NCI-H69 (cell line): ENCODE data around the gene PRSS1.
"Not testable (repeated sequence)": the region's sequence is repeated elsewhere in the genome, so short reads cannot be mapped to it uniquely, and the experiment has no call there.

Experiments
- DNase-seq: peaks from one replicate; lab custom pipeline; 2025; lab: John Stamatoyannopoulos, UW

Gene PRSS1

DNA sequence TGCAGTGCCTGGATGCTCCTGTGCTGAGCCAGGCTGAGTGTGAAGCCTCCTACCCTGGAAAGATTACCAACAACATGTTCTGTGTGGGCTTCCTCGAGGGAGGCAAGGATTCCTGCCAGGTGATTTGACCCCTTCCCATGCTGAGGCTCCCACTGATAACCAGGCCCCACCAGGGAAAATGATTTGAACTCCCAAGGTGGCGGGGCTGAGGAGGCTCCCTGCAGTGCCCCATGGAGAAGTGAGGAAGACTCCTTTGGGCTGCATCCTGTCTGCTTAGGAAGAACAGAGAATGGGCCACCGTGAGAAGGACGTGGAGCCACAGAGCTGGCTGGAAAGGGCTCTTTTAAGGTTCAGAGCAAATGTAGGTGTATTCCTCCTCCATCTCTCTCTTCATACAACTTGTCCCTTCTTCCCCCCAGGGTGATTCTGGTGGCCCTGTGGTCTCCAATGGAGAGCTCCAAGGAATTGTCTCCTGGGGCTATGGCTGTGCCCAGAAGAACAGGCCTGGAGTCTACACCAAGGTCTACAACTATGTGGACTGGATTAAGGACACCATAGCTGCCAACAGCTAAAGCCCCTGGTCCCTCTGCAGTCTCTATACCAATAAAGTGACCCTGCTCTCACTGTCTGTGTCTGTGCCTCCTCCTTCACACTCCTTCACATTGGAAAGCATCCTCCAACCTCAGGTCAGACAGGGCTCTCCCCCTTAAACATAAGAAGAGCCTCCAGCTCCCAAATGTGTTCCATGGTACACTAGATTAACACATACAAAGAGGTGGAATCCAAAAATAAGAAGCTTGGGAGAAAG is 24.9 kb downstream of the PRSS1 start:
- no peak for DNase-seq

DNA sequence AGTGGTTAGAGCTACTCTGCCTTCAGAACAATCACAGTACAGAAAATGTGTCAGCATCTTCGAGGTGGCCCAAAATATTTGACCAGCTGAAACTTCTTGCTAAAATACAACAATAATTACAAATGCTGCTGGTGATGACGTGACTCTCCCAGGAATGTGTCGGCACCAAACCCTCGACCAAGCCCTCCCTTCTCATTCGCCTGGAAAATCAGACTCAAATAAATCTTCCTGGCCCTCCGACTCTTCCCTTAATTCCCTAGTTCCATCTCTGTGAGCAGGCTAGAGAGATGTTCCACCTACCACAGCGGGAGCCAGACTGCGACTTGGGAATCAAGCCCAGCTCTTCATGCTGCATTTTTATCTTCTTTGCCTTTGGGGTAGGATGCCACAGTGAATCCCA is 25.6 kb downstream of the PRSS1 start:
- no peak for DNase-seq

DNA sequence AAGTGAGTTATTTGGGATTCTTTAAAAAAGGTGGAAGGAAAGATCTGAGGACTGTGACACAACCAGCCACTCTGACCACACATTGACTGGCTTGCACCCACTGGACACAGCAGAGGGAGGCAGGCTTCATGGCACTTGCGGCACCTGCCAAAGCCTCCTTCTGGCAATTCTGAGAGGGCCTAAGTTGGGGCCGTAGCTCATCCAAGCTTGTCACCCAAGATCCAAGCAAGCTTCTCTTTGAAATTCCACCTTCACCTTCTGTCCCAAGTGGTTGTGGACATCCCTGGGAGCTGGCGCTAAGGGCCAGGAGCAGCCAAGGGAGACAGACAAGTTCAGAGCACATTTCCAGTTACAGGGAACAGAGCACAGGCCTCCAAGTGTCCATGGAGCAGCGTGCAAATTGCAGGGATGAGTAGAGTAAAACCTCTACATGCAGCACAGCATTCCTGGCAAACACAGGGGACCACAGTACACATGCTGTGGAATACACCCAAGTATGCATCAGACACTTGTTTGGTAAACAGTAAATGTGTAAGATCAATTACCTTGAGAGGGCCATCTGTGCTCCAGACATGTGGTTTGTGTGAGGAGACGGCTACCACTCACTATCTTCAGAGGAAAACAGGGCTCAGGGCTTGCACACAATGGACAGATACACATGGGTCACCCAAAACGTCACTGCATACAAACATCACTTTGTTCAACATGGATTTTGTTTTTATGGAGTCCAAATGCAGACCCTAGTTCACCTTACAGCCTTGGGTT is 26.3 kb downstream of the PRSS1 start:
- peak; percentile 25 for DNase-seq

DNA sequence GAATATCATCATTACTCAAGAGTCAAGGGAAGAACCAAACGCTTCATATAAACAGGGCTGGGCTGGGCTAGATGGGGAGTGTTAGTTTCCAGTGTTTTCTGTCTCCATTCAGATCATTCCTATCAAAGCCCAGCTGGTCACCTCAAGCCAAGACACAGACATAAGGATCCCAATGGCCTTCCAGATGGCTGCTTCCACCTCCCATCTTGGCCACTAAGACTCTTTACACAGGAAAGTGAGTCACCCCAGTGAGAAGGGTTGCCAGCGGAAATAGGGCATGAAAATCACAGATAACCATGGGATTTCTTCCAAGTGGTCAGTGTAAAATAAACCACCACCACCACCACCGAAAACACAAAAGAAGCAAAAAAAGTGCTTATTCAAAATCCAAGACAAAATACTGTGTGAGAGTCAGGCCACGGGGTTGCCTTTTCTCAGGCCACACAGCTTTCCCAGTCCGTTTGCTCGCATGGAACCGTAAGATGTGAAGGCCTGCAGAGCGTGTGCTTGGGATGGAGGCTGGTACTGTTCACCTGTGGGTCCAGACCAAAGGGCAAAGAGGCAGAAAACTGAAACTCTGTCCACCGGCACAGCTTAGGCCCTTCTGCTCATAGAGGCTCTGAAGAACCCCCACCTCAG is 27.1 kb downstream of the PRSS1 start:
- DNase-seq, result no peak

DNA sequence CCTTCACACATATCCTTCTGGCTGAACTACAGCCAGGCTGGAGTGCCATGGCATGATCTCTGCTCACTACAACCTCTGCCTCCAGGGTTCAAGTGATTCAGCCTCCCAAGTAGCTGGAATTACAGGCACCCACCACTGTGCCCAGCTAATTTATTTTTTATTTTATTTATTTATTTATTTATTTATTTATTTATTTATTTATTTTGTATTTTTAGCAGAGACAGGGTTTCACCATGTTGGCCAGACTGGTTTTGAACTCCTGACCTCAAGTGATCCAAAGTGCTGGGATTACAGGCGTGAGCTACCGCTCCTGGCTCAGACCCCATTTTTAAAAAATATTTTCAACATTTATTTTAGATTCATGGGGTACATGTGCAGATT is 27.6 kb downstream of the PRSS1 start:
- DNase-seq, result not testable (repeated sequence)

DNA sequence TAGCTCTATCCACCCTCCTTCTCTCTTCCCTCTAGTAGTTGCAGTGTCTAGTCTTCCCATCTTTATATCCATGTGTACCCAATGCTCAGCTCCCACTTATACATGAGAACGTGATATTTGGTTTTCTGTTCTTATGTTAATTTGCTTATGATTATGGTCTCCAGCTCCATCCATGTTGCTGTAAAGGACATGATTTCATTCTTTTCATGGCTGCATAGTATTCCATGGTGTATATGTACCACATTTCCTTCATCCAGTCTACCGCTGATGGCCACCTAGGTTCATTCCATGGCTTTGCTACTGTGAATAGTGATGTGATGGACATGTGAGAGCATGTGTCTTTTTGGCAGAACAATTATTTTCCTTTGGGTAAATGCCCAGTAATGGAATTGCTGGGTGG is 28.0 kb downstream of the PRSS1 start:
- DNase-seq, result no peak

DNA sequence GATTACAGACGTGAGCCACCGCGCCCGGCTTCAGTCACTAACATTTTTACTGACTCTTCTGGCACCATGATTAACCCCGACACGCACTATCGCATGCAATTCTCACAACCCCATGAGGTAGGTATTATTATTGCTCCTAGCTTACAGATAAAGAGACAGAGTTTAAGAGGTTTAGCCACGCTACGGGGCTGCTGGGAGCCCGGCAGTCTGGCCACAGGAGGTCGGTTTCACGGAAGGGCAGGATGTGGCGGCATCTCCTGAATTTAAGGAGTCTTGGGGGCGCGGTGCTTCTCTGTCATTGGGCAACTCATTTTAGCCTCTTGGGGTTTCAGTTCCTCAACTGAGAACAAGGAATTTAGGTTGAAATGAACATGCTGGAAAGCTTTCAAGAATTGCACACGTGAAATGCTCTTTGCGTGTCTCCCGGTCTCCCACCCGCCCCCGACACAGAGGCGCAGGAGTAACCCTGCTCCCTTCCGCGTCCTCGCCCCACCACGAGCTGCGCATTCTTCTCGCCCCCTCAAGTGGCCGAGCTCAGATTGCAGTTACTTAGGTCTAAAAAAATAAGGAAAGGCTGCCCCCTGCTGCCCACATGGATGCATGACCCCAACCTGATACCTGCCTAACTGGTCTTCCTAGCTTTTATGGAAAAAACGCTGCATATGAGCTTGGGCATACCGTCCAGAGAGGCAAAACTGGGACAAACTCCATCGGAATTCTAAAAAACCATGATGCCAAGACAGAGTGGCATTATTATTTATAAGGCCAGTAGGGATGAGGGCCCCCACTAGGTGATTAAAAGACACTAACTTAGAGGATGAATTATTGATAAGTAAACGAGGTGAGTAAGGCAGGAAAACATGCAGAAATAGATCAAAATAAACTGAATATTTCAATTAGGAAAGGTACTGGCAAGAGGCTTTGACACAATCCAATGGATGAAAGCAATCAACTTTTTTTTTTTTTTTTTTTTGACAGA is 33.9 kb downstream of the PRSS1 start:
- DNase-seq, result peak; percentile 91

DNA sequence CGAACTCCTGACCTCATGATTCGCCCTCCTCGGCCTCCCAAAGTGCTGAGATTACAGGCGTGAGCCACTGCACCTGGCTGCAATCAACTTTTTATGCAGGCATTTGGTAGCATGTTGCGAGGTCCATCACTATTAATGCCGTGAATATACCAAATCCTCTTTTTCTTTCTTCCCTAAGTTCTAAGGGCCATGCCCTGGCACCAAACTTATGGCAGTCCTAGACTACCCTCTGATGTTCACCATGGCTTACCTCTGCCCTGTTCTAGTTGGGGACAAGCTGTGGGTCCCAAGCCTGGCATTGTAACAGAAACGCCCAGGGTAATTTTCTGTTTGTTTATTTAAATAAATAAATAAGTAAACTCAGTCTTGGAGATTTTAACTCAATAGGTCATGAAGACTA is 34.8 kb downstream of the PRSS1 start:
- DNase-seq, result peak; percentile 18

DNA sequence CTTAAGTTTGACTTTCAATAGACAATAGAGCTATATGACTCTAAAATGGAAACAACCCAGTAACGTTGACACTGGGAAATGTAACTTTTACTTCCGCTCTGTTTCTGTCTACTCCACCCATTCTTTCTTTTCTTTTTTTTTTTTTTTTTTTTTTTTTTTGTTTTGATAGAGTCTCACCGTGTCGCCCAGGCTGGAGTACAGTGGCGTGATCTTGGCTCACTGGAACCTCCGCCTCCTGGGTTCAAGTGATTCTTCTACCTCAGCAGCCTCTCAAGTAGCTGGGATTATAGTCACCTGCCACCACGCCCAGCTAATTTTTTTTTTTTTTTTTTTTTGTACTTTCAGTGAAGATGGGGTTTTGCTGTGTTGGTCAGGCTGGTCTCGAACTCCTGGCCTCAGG is 35.4 kb downstream of the PRSS1 start:
- no peak for DNase-seq

DNA sequence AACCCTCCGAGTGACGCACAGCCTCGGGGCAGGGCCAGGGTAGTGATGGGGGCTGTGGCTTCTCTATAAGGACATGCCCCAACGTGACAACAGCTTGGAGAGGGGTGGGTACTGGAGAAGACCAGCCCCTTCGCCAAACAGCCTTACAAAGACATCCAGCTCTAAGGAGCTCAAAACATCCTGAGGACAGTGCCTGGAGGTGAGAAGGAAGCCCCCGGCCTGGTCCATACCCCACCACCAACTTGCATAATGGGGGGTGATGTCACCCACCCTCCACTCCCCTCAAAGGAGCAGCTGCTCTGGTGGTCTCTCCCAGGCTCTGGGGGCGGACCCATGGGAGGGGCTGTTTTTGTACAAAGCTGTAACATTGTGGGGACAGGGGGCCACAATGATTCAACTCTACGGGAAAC is 36.6 kb downstream of the PRSS1 start:
- DNase-seq, result no peak

DNA sequence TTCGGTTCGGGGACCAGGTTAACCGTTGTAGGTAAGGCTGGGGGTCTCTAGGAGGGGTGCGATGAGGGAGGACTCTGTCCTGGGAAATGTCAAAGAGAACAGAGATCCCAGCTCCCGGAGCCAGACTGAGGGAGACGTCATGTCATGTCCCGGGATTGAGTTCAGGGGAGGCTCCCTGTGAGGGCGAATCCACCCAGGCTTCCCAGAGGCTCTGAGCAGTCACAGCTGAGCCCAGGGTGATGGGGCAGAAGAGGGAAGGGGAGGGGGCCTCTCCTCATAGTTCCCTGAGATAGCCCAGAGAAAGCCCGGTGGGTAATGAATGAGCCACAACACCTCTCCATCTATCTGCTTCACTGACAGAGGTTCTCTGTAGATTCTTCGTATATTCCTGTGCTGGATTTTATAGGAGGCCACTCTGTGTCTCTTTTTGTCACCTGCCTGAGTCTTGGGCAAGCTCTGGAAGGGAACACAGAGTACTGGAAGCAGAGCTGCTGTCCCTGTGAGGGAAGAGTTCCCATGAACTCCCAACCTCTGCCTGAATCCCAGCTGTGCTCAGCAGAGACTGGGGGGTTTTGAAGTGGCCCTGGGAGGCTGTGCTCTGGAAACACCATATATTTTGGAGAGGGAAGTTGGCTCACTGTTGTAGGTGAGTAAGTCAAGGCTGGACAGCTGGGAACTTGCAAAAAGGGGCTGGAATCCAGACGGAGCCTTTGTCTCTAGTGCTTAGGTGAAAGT is 37.9 kb downstream of the PRSS1 start:
- DNase-seq, result no peak

DNA sequence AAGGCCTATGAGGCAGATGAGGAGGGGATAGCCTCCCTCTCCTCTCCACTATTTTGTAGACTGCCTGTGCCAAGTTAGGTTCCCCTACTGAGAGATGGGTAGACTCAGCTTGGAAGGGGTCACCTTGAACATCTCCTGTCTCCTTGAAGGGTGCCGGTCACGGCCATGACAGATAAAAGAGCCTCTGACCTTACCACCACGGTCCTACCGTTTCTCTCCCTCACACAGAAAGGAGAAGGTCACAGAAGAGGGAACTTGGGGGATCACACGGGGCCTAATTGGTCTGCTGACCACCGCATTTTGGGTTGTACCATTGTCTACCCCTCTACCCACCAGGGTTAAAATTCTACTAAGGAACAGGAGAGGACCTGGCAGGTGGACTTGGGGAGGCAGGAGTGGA is 38.5 kb downstream of the PRSS1 start:
- no peak for DNase-seq

DNA sequence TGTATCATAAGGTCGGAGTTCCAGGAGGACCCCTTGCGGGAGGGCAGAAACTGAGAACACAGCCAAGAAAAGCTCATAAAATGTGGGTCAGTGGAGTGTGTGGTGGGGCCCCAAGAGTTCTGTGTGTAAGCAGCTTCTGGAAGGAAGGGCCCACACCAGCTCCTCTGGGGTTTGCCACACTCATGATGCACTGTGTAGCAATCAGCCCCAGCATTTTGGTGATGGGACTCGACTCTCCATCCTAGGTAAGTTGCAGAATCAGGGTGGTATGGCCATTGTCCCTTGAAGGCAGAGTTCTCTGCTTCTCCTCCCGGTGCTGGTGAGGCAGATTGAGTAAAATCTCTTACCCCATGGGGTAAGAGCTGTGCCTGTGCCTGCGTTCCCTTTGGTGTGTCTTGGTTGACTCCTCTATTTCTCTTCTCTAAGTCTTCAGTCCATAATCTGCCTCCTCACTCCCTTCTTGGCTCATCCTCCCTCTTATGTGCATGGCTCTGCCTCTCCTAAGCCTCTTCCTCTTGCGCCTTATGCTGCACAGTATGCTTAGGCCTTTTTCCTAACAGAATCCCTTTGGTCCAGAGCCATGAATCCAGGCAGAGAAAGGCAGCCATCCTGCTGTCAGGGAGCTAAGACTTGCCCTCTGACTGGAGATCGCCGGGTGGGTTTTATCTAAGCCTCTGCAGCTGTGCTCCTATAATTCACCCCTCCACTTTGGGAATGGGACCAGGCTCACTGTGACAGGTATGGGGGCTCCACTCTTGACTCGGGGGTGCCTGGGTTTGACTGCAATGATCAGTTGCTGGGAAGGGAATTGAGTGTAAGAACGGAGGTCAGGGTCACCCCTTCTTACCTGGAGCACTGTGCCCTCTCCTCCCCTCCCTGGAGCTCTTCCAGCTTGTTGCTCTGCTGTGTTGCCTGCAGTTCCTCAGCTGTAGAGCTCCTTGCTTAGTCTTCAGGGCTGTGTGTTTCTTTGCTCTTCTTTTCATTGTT is 39.3 kb downstream of the PRSS1 start:
- DNase-seq, result no peak

DNA sequence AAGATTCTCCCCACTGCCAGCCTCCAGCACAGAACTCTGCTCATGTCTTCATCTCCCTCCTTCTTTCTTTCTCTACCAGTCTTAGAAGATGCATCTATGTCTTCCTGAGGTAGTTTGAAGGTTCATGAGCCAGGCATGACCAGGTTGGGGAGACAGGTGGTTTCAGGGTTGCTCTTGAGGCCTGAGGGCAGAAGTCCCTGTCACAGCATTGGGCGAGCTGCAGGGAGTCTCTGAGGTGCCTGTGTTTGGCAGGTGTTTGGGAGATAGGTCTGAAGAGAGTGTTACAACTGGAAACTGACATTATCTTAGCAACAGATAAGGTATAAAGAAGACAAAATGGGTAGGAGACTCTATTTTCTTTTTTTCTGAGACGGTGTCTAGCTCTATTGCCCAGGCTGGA is 40.2 kb downstream of the PRSS1 start:
- DNase-seq, result no peak

DNA sequence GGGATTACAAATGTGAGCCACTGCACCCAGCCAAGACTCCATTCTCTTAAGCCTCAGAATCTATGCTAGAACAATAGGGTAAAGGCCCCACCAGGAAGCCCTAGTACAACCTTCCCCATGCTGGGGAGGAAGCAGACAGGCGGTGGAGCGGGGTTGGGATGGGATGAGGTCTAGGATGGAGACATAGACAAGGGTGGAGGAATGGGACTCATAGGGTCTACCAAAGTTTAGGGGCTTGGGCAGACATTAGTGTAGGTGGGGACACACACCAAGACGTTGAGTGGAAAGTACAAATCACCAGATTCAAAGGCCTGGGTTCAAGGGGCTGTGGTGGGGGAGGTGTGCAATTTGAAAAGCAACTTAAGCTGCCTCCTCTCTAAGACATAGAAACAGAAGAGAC is 40.8 kb downstream of the PRSS1 start:
- DNase-seq, result no peak

DNA sequence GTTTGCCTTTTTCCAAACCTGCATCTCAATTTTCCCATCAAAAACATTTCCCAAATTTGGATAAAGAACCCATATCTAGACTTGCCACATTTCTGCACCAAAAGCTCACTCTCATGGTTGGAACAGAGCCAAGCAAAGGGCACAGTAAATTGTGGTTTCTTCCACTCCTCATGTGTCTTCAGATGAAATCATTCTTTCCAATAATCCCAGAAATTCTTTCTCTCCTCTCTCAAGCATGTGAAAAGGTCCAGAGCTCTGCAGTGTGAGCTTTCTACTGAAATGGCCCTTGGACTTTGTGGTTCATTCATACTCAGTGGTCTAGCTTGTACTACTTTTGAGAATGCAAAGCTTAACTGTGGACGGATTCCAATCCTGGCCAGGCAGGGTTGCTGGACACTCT is 41.3 kb downstream of the PRSS1 start:
- no peak for DNase-seq

DNA sequence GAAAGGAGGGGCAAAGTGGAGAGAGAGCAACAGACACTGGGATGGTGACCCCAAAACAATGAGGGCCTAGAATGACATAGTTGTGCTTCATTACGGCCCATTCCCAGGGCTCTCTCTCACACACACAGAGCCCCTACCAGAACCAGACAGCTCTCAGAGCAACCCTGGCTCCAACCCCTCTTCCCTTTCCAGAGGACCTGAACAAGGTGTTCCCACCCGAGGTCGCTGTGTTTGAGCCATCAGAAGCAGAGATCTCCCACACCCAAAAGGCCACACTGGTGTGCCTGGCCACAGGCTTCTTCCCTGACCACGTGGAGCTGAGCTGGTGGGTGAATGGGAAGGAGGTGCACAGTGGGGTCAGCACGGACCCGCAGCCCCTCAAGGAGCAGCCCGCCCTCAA is 42.2 kb downstream of the PRSS1 start:
- no peak for DNase-seq

DNA sequence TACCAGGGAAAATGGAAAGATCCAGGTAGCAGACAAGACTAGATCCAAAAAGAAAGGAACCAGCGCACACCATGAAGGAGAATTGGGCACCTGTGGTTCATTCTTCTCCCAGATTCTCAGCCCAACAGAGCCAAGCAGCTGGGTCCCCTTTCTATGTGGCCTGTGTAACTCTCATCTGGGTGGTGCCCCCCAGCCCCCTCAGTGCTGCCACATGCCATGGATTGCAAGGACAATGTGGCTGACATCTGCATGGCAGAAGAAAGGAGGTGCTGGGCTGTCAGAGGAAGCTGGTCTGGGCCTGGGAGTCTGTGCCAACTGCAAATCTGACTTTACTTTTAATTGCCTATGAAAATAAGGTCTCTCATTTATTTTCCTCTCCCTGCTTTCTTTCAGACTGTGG is 42.9 kb downstream of the PRSS1 start:
- no peak for DNase-seq

DNA sequence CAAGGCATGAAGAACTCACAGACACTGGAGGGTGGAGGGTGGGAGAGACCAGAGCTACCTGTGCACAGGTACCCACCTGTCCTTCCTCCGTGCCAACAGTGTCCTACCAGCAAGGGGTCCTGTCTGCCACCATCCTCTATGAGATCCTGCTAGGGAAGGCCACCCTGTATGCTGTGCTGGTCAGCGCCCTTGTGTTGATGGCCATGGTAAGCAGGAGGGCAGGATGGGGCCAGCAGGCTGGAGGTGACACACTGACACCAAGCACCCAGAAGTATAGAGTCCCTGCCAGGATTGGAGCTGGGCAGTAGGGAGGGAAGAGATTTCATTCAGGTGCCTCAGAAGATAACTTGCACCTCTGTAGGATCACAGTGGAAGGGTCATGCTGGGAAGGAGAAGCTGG is 43.3 kb downstream of the PRSS1 start:
- DNase-seq, result no peak

DNA sequence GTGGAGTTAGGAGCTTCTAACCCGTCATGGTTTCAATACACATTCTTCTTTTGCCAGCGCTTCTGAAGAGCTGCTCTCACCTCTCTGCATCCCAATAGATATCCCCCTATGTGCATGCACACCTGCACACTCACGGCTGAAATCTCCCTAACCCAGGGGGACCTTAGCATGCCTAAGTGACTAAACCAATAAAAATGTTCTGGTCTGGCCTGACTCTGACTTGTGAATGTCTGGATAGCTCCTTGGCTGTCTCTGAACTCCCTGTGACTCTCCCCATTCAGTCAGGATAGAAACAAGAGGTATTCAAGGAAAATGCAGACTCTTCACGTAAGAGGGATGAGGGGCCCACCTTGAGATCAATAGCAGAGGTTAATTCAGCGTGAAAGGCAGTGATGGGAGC is 43.9 kb downstream of the PRSS1 start:
- no peak for DNase-seq
